Neural progenitor cell (in vitro differentiated cells): ENCODE measurements around the gene PDE3A. TPM values are rescaled to one million over a fixed set of nuclear protein-coding genes. Genes with fewer than 3 reads are reported as not detected.

Experiments
- DNase-seq: peaks from one replicate; pipeline ENCODE4 v3.0.0-alpha.2; 2016; ENCODE audit warnings: low spot score
- H2AFZ ChIP-seq: fragments of 200-600 bp; sonication (generic); replicated peaks from 2 replicates; pipeline ENCODE4 v1.6.1; 2016; ENCODE audit warnings: antibody characterized with exemption
- H3F3A ChIP-seq: fragments of 200-600 bp; sonication (generic); 2 replicates; pipeline ENCODE4 v1.6.1; 2016; ENCODE audit warnings: antibody characterized with exemption, low read depth
- H3K27ac ChIP-seq: fragments of 200-600 bp; sonication (generic); 2 replicates; pipeline ENCODE4 v1.5.1; 2016; ENCODE audit warnings: mild to moderate bottlenecking
- H3K27me3 ChIP-seq: fragments of 200-600 bp; sonication (generic); 2 replicates; pipeline ENCODE4 v1.6.1; 2016; ENCODE audit warnings: mild to moderate bottlenecking, moderate library complexity
- H3K36me3 ChIP-seq: fragments of 200-600 bp; sonication (generic); 2 replicates; pipeline ENCODE4 v1.5.1; 2016
- H3K4me1 ChIP-seq: fragments of 200-600 bp; sonication (generic); 2 replicates; pipeline ENCODE4 v1.6.1; 2016; ENCODE audit warnings: mixed run types
- H3K4me2 ChIP-seq: fragments of 200-600 bp; sonication (generic); 2 replicates; pipeline ENCODE4 v1.6.1; 2016
- H3K4me3 ChIP-seq: fragments of 200-600 bp; sonication (generic); 2 replicates; pipeline ENCODE4 v1.5.1; 2016
- H3K79me2 ChIP-seq: fragments of 200-600 bp; sonication (generic); 2 replicates; pipeline ENCODE4 v1.6.1; 2016; ENCODE audit warnings: low read depth
- H3K9ac ChIP-seq: fragments of 200-600 bp; sonication (generic); 2 replicates; pipeline ENCODE4 v1.6.1; 2016
- H3K9me3 ChIP-seq: fragments of 200-600 bp; sonication (generic); 2 replicates; pipeline ENCODE4 v1.5.1; 2016; ENCODE audit warnings: low read depth
- H4K20me1 ChIP-seq: fragments of 200-600 bp; sonication (generic); 2 replicates; pipeline ENCODE4 v1.6.1; 2016; ENCODE audit warnings: low read depth
- H3K27ac Mint-ChIP-seq: 3 replicates; pipeline ENCODE4 v1.8.0; 2021; ENCODE audit warnings: mixed read lengths
- H3K27me3 Mint-ChIP-seq: 2 replicates; pipeline ENCODE4 v1.8.0; 2022; ENCODE audit warnings: low read depth, mild to moderate bottlenecking, inconsistent platforms, moderate library complexity, mixed read lengths; ENCODE audit not compliant: insufficient read depth
- H3K36me3 Mint-ChIP-seq: 3 replicates; pipeline ENCODE4 v1.8.0; 2021; ENCODE audit warnings: mixed read lengths
- H3K4me1 Mint-ChIP-seq: 3 replicates; pipeline ENCODE4 v1.8.0; 2021; ENCODE audit warnings: mixed read lengths
- H3K4me3 Mint-ChIP-seq: 3 replicates; pipeline ENCODE4 v1.8.0; 2021; ENCODE audit warnings: mild to moderate bottlenecking, moderate library complexity, mixed read lengths
- H3K9me3 Mint-ChIP-seq: 3 replicates; pipeline ENCODE4 v1.8.0; 2020; ENCODE audit warnings: mixed read lengths
- CTCF ChIP-seq: fragments of 200-600 bp; sonication (generic); IDR thresholded peaks from 2 replicates; pipeline ENCODE4 v1.5.1; 2017; ENCODE audit warnings: antibody characterized with exemption, mild to moderate bottlenecking
- EZH2 ChIP-seq: fragments of 200-600 bp; sonication (generic); IDR thresholded peaks from 2 replicates; pipeline ENCODE4 v1.6.1; 2017; ENCODE audit warnings: antibody characterized with exemption, mild to moderate bottlenecking, moderate library complexity
- EZH2phosphoT487 ChIP-seq: fragments of 200-600 bp; sonication (generic); IDR thresholded peaks from 2 replicates; pipeline ENCODE4 v1.6.1; 2017; ENCODE audit warnings: antibody characterized with exemption
- total RNA-seq: library from RNA; depleted of rRNA; stranded (reverse); fragments of >200 nt; gene quantifications from 2 replicates; pipeline ENCODE4 v1.2.3, GENCODE V29; 2015; ENCODE audit warnings: low replicate concordance

The PDE3A gene
- total RNA-seq, 1 donor from 2014 or later = 0.47 TPM

GRCh38 chr12:20629414-20630156 is 261.2 kb downstream of the PDE3A start:
- H3K9me3 Mint-ChIP-seq = no peaks in the 10 kb centered on the region
- TF ChIP-seq EZH2 (no peak), EZH2phosphoT487 (no peak), CTCF (no peak)
- Histone ChIP-seq H3K9me3 (no peaks in the 10 kb centered on the region), H3K4me1 (peaks cover 10% of the 10 kb centered on the region), H3K4me2 (no peak overlapping the region), H3K4me3 (no peak overlapping the region), H3K79me2 (no peaks in the 10 kb centered on the region), H3F3A (no peaks in the 10 kb centered on the region), H3K9ac (no peak overlapping the region), H4K20me1 (no peaks in the 10 kb centered on the region), H3K27ac (no peak overlapping the region), H3K36me3 (no peaks in the 10 kb centered on the region), H2AFZ (peak overlapping the region; percentile 47), H3K27me3 (no peaks in the 10 kb centered on the region)
- DNase-seq = no peak
- no peak overlapping the region for H3K27ac Mint-ChIP-seq
- peaks cover 8% of the 10 kb centered on the region for H3K4me1 Mint-ChIP-seq
- H3K27me3 Mint-ChIP-seq = no peaks in the 10 kb centered on the region
- no peak overlapping the region for H3K4me3 Mint-ChIP-seq
- H3K36me3 Mint-ChIP-seq = no peaks in the 10 kb centered on the region

DNA sequence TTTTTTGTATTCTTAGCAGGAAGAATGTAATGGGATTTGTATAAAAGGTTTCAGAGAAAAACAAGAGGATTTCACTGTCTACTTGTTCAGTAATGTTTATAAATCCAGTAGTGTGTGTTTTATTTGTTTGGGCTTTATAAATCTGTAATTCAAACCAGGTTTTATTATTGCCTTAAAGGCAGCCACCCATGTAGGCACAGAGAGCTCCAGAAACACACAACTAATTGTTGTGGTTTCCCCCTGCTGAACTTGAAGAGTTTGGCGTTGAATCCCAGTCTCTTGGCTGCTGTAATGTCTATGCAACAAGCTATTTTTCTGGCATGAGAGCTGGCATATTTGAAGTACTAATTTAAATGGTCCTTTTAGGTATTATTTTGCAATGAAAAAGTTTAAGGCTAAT is 263.4 kb downstream of the PDE3A start:
- H3K4me3 Mint-ChIP-seq = no peak overlapping the region
- no peaks in the 10 kb centered on the region for H3K27me3 Mint-ChIP-seq
- DNase-seq = no peak
- peaks cover 8% of the 10 kb centered on the region for H3K4me1 Mint-ChIP-seq
- H3K4me2 ChIP-seq = no peak overlapping the region
- H3K36me3 Mint-ChIP-seq = no peaks in the 10 kb centered on the region
- TF ChIP-seq EZH2 (no peak), EZH2phosphoT487 (no peak), CTCF (no peak)
- peak overlapping the region; percentile 14 for H2AFZ ChIP-seq
- no peaks in the 10 kb centered on the region for H3K9me3 Mint-ChIP-seq
- H3F3A ChIP-seq = no peaks in the 10 kb centered on the region
- H3K9ac ChIP-seq = no peak overlapping the region
- H3K4me1 ChIP-seq = peaks cover 10% of the 10 kb centered on the region
- H3K9me3 ChIP-seq = no peaks in the 10 kb centered on the region
- no peak overlapping the region for H3K27ac Mint-ChIP-seq
- H3K27me3 ChIP-seq = no peaks in the 10 kb centered on the region
- no peak overlapping the region for H3K27ac ChIP-seq
- no peaks in the 10 kb centered on the region for H3K36me3 ChIP-seq
- no peaks in the 10 kb centered on the region for H3K79me2 ChIP-seq
- H4K20me1 ChIP-seq = no peaks in the 10 kb centered on the region
- H3K4me3 ChIP-seq = no peak overlapping the region

DNA sequence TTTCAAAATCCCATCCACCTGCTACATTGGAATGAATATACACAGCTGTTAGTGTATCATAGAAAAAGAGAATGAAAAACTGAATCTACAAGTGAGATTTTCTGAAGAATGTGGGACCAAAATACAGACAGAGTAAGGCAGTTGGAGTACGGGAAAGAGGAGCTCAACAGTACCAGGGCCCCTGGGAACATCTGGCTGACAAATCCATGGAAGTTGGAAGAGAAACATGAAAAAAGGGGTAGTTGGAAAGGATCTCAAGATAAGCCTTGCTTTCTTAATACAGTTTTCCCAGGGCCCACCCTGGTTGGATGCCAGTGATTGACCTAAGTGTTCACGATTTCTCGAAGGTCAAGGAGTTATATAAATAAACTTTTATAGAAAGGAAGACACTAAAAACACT is 272.8 kb downstream of the PDE3A start:
- Histone ChIP-seq H3K9me3 (no peaks in the 10 kb centered on the region), H3K27ac (no peak overlapping the region), H4K20me1 (no peaks in the 10 kb centered on the region), H3K9ac (no peak overlapping the region), H3K79me2 (no peaks in the 10 kb centered on the region), H3K36me3 (no peaks in the 10 kb centered on the region), H3K4me1 (no peaks in the 10 kb centered on the region), H3F3A (no peaks in the 10 kb centered on the region), H2AFZ (no peak overlapping the region), H3K27me3 (no peaks in the 10 kb centered on the region), H3K4me3 (no peak overlapping the region), H3K4me2 (no peak overlapping the region)
- Mint-ChIP-seq H3K4me1 (no peaks in the 10 kb centered on the region), H3K4me3 (no peak overlapping the region), H3K9me3 (no peaks in the 10 kb centered on the region), H3K36me3 (no peaks in the 10 kb centered on the region), H3K27ac (no peak overlapping the region), H3K27me3 (no peaks in the 10 kb centered on the region)
- DNase-seq = no peak
- TF ChIP-seq CTCF = no peak
- no peak for TF ChIP-seq EZH2phosphoT487
- no peak for TF ChIP-seq EZH2
